SK-N-SH (cell line): ENCODE results near the gene RAI1. TPM values are rescaled to one million over a fixed set of nuclear protein-coding genes. Genes with fewer than 3 reads are reported as not detected.

Experiments
- CTCF ChIA-PET: fragments of 300-600, 350-600 bp; formaldehyde crosslinking; extraction: SDS; loops from one replicate; lab custom pipeline; 2021; lab: Yijun Ruan, JAX
- POLR2A ChIA-PET: fragments of 350-600 bp; sonication (Branson Sonifier 250); formaldehyde crosslinking; extraction: SDS; loops from one replicate; lab custom pipeline; 2020; ENCODE audit warnings: antibody characterized with exemption, inconsistent platforms; lab: Yijun Ruan, JAX
- DNase-seq: peaks from one replicate; pipeline ENCODE4 v3.0.0; 2012
- H2AFZ ChIP-seq: fragments of 200-600 bp; sonication (generic); 2 replicates; pipeline ENCODE4 v1.8.1; 2016; ENCODE audit warnings: antibody characterized with exemption, mild to moderate bottlenecking, low read depth
- H3F3A ChIP-seq: fragments of 200-600 bp; sonication (generic); replicated peaks from 2 replicates; pipeline ENCODE3; 2016; ENCODE audit warnings: antibody characterized with exemption, mild to moderate bottlenecking; ENCODE audit not compliant: insufficient read depth
- H3K27ac ChIP-seq, 2 experiments: fragments of 200-500 bp in 1 of 2; fragments of 200-600 bp in 1 of 2; sonication (Bioruptor generic) in 1 of 2; sonication (generic), shearing (Covaris generic) in 1 of 2; 2 replicates each; pipeline versions ENCODE4 v1.5.1 to v1.6.1; 2014 to 2016; ENCODE audit warnings: low read depth in 2 of 2, inconsistent platforms in 1 of 2, low read length in 1 of 2, mild to moderate bottlenecking in 1 of 2, mixed read lengths in 1 of 2
- H3K27me3 ChIP-seq: fragments of 200-600 bp; sonication (generic), shearing (Covaris generic); 2 replicates; pipeline ENCODE4 v1.6.1; 2016; ENCODE audit warnings: mixed run types; ENCODE audit not compliant: insufficient read depth
- H3K36me3 ChIP-seq, 2 experiments: fragments of 200-500 bp in 1 of 2; fragments of 200-600 bp in 1 of 2; sonication (Bioruptor generic) in 1 of 2; sonication (generic) in 1 of 2; replicated peaks in 1 of 2; 2 replicates each; pipeline versions ENCODE3 to v1.5.1; 2014 to 2016; ENCODE audit warnings: low read length in 1 of 2, mild to moderate bottlenecking in 1 of 2; ENCODE audit not compliant: insufficient read depth in 2 of 2, control insufficient read depth in 1 of 2
- H3K4me1 ChIP-seq, 2 experiments: fragments of 200-500 bp in 1 of 2; fragments of 200-600 bp in 1 of 2; sonication (Bioruptor generic) in 1 of 2; sonication (generic), shearing (Covaris generic) in 1 of 2; 2 replicates each; pipeline versions ENCODE4 v1.5.1 to v1.6.1; 2014 to 2016; ENCODE audit warnings: low read depth in 1 of 2, low read length in 1 of 2, mixed run types in 1 of 2; ENCODE audit not compliant: insufficient read depth in 2 of 2, control insufficient read depth in 1 of 2
- H3K4me2 ChIP-seq: fragments of 200-600 bp; sonication (generic), shearing (Covaris generic); 2 replicates; pipeline ENCODE4 v1.6.1; 2017; ENCODE audit warnings: mixed run types
- H3K4me3 ChIP-seq, 2 experiments: fragments of 200-500 bp in 1 of 2; fragments of 200-600 bp in 1 of 2; sonication (Bioruptor generic) in 1 of 2; sonication (generic), shearing (Covaris generic) in 1 of 2; 2 replicates each; pipeline versions ENCODE4 v1.5.1 to v1.8.1; 2014 to 2016; ENCODE audit warnings: low read depth in 2 of 2, inconsistent platforms in 1 of 2, low read length in 1 of 2, mild to moderate bottlenecking in 1 of 2, mixed read lengths in 1 of 2, moderate library complexity in 1 of 2
- H3K79me2 ChIP-seq: fragments of 200-600 bp; sonication (generic); 2 replicates; pipeline ENCODE4 v1.8.1; 2017; ENCODE audit warnings: mild to moderate bottlenecking; ENCODE audit not compliant: insufficient read depth
- H3K9ac ChIP-seq: fragments of 200-600 bp; sonication (generic); 2 replicates; pipeline ENCODE4 v1.6.1; 2017; ENCODE audit warnings: mixed run types
- H3K9me2 ChIP-seq: fragments of 200-600 bp; sonication (generic); 2 replicates; pipeline ENCODE4 v1.6.1; 2017; ENCODE audit warnings: mixed run types
- H3K9me3 ChIP-seq: fragments of 200-600 bp; sonication (generic); 2 replicates; pipeline ENCODE4 v1.6.1; 2017; ENCODE audit warnings: mixed run types, mild to moderate bottlenecking, moderate library complexity
- H4K20me1 ChIP-seq: fragments of 200-600 bp; sonication (generic); 2 replicates; pipeline ENCODE4 v1.6.1; 2017; ENCODE audit warnings: mild to moderate bottlenecking, mixed run types; ENCODE audit not compliant: insufficient read depth
- CTCF ChIP-seq: fragments of 200-600 bp; sonication (generic); IDR thresholded peaks from 2 replicates; pipeline ENCODE4 v1.6.1; 2017; ENCODE audit warnings: antibody characterized with exemption, mild to moderate bottlenecking, moderate library complexity
- FOSL2 ChIP-seq: IDR thresholded peaks from 2 replicates; pipeline ENCODE4 v1.4.0; 2012; ENCODE audit warnings: low read depth, mild to moderate bottlenecking, moderate library complexity, borderline replicate concordance
- FOXJ3 ChIP-seq: sonication (generic); formaldehyde crosslinking; IDR thresholded peaks from 2 replicates; pipeline ENCODE4 v1.5.1; 2020; ENCODE audit warnings: mild to moderate bottlenecking, missing genetic modification reagents
- FOXM1 ChIP-seq: IDR thresholded peaks from 2 replicates; pipeline ENCODE4 v1.4.0; 2012; ENCODE audit warnings: low read depth, mild to moderate bottlenecking
- GATA2 ChIP-seq: sonication (generic); formaldehyde crosslinking; IDR thresholded peaks from 2 replicates; pipeline ENCODE4 v1.5.0; 2020; ENCODE audit warnings: mild to moderate bottlenecking, missing genetic modification reagents
- IRF3 ChIP-seq: fragments of 150-350 bp; IDR thresholded peaks from 2 replicates; pipeline ENCODE4 v1.6.1; 2016; ENCODE audit warnings: mild to moderate bottlenecking, low read depth, low read length
- MXI1 ChIP-seq: IDR thresholded peaks from 2 replicates; pipeline ENCODE4 v1.6.1; 2012; ENCODE audit warnings: mild to moderate bottlenecking, low read depth, low read length, improper control_type of control experiment
- NFIC ChIP-seq: IDR thresholded peaks from 2 replicates; pipeline ENCODE4 v1.4.0; 2012; ENCODE audit warnings: borderline replicate concordance
- NRF1 ChIP-seq: IDR thresholded peaks from 2 replicates; pipeline ENCODE4 v1.6.1; 2012; ENCODE audit warnings: low read depth, mild to moderate bottlenecking, low read length
- RCOR1 ChIP-seq: fragments of 150-350 bp; IDR thresholded peaks from 2 replicates; pipeline ENCODE4 v1.6.1; 2017; ENCODE audit warnings: antibody characterized with exemption, low read length
- SMC3 ChIP-seq: IDR thresholded peaks from 2 replicates; pipeline ENCODE4 v1.6.1; 2012; ENCODE audit warnings: low read depth, low read length, improper control_type of control experiment
- USF1 ChIP-seq: IDR thresholded peaks from 2 replicates; pipeline ENCODE4 v1.4.0; 2012; ENCODE audit warnings: low read depth, borderline replicate concordance
- YY1 ChIP-seq: IDR thresholded peaks from 2 replicates; pipeline ENCODE4 v1.4.0; 2012; ENCODE audit warnings: low read depth, mild to moderate bottlenecking
- WGBS: methylation state at CpG from one replicate; pipeline ENCODE4 v1.1.6; 2017; ENCODE audit warnings: low lambda C conversion rate; 5-methylcytosine and 5-hydroxymethylcytosine counted together
- polyA plus RNA-seq, 3 experiments: library from polyadenylated mRNA; depleted of rRNA; stranded (reverse); fragments of >200 nt; gene quantifications; 2 replicates each; pipeline ENCODE4 v1.2.3, GENCODE V29; 2012

Gene RAI1
- polyA plus RNA-seq, 1 of the 3 experiments (the other 2 are of a cell fraction): 4.7 TPM

- no peak overlapping the region for H2AFZ ChIP-seq
- peaks cover 48% of the 10 kb centered on the region for H4K20me1 ChIP-seq
- ChIA-PET POLR2A (no interaction called here), CTCF (interaction anchor here (1.1 to 5.4 kb wide), 3 partner anchors 12 to 58 kb away, joined by 3 to 29 read pairs (median 4); no protein-coding TSS in a partner anchor)
- TF ChIP-seq NFIC: no peak
- TF ChIP-seq IRF3: no peak
- no peak for TF ChIP-seq YY1
- TF ChIP-seq FOXM1: no peak
- TF ChIP-seq FOSL2: no peak
- TF ChIP-seq RCOR1: peak; percentile 27; the same call in 1 of the 2 replicates
- H3K79me2 ChIP-seq: peaks cover 69% of the 10 kb centered on the region; the same call in 1 of the 2 replicates
- H3K4me2 ChIP-seq: peak overlapping the region; percentile 28; the same call in 1 of the 2 replicates
- H3K27ac ChIP-seq: peak overlapping the region; percentile 52 to 62; a peak in 3 of 4 replicates
- peaks cover 29 to 75% of the 10 kb centered on the region in 2 experiments for H3K4me1 ChIP-seq
- no peaks in the 10 kb centered on the region for H3K9me3 ChIP-seq
- H3K9ac ChIP-seq: peak overlapping the region; percentile 15; the same call in 1 of the 2 replicates
- no peak for DNase-seq
- 89% methylated on average over 17 of the region's 17 CpGs for WGBS
- no peaks in the 10 kb centered on the region for H3K36me3 ChIP-seq
- H3K27me3 ChIP-seq: no peaks in the 10 kb centered on the region
- peaks cover 20% of the 10 kb centered on the region for H3F3A ChIP-seq
- H3K4me3 ChIP-seq: peak overlapping the region; percentile 19 to 21; a peak in 1 of 4 replicates
- no peaks in the 10 kb centered on the region for H3K9me2 ChIP-seq
Observed at GRCh38 chr17:17751489-17752088, 70.3 kb downstream of the RAI1 start.

- Histone ChIP-seq H3K4me3 (peak overlapping the region; percentile 19 to 34; a peak in 2 of 4 replicates), H2AFZ (no peak overlapping the region), H3K27me3 (no peaks in the 10 kb centered on the region), H3K9me2 (no peaks in the 10 kb centered on the region), H3K4me1 (peaks cover 24 to 77% of the 10 kb centered on the region in 2 experiments), H3K79me2 (peaks cover 66% of the 10 kb centered on the region; the same call in 1 of the 2 replicates), H3K27ac (peak overlapping the region; percentile 52 to 83; a peak in 3 of 4 replicates), H3K9me3 (no peaks in the 10 kb centered on the region), H3F3A (peaks cover 18% of the 10 kb centered on the region), H4K20me1 (peaks cover 44% of the 10 kb centered on the region), H3K36me3 (no peaks in the 10 kb centered on the region), H3K9ac (peak overlapping the region; percentile 15; the same call in 1 of the 2 replicates), H3K4me2 (peak overlapping the region; percentile 52; the same call in 1 of the 2 replicates)
- TF ChIP-seq USF1 (no peak), MXI1 (peak; percentile 41; the same call in 1 of the 2 replicates), FOXJ3 (no peak), SMC3 (peak; percentile 20; the same call in 1 of the 2 replicates), NRF1 (0 out of 2 replicates have a peak, but pooled peaks have one; percentile 23), CTCF (peak; percentile 25; the same call in 1 of the 2 replicates), GATA2 (CRISPR knock-in tag) (peak; percentile 17; the same call in 1 of the 2 replicates)
- WGBS: 61% methylated on average over 28 of the region's 57 CpGs
- ChIA-PET POLR2A (no interaction called here), CTCF (interaction anchor here (1.1 to 5.4 kb wide), 2 partner anchors 12 to 15 kb away, joined by 4 to 29 read pairs; no protein-coding TSS in a partner anchor)
- DNase-seq: peak; percentile 94
Observed at GRCh38 chr17:17752089-17752820, 71.0 kb downstream of the RAI1 start.
